Measurements from ENCODE around the gene NLRC3. TPM values are rescaled to one million over a fixed set of nuclear protein-coding genes. Genes with fewer than 3 reads are reported as not detected.
"Not testable (repeated sequence)": the region's sequence is repeated elsewhere in the genome, so short reads cannot be mapped to it uniquely, and the experiment has no call there.

Gene NLRC3
- total RNA-seq, 1 donor from 2014 or later = 0.04 TPM

DNA sequence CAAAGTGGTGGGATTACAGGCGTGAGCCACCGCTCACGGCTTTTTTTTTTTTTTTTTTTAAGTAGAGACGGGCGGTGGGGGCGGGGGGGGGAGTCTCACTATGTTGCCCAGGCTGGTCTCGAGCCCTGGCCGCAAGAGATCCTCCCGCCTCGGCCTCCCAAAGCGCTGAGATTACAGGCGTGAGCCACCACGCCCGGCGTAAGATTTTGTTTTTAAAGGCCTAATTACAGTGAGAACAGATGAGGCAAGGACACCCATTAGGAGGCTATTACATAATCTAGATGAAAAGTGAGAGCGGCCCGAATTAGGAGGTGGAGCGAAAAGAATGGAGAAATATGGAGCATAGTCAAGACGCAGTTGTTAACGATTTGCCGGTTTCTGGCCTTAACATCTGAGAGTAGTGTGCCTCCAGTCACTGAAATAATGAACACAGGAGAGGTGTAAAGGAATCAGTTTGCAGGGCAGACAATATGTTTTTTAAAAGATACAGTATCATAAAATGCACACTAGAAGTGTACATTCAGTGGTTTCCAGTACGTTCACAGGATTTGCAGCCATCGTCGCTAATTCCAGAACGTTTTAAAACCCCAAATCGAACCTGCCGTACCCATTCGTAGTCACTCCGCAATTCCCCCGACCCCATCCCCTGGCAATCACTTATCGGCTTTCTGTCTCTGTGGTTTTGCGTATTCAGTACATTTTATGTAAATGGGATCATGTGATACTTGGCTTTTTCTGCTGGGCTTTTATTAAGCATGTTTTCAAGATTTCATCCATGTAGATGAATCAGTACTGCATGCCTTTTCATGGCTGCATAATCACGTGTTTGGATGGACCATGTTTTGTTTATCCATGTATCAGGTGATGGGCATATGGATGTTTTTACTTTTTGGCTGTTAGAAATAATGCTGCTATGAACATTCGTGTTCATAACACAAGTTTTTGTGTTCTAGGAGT is 35.6 kb upstream of the NLRC3 start:
- H3K27me3 ChIP-seq (ENCODE audit: control insufficient read depth, insufficient read depth, low read length) = no peaks in the 10 kb centered on the region
- DNase-seq (ENCODE audit: low read depth) = no peak

DNA sequence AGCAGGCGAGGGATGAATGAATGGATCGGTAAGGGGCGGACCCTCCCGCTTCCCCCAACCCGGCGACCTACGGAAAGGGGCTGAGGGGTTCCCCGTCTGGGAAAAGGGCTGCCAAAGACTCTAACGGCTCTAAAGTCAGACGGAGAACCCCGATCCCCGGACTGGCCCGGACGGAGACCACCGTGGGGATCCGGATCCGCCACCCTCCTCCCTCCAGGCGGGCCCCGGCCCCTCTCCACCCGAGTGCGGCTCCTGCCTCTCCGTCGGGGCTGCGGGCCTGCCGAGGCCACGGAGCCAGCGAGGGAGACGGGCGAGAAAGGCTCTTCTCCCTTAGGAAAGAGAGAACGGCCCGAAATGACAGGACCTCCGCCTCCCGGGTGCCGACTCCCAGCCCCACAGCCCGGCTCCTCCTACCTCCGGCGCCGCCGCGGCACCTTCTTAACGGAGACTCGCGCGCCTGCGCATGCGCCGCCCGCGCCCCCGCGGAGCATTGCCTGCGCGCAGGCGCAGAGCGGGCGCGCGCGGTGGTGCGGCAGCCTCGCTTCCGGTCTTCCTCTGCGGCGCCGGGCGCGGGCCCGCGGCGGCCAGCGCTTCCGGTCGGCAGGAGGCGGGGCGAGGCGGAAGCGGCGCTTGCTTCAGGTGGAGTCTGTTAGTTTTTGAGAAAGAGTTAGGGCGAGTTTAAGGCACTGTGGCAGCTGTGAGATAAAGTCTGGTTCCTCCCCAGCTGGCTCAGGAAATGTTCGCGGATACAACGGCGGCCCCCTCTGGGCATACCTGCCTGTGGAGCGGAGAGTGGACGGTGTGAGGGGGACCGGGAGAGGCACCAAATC is 34.2 kb upstream of the NLRC3 start, which contains the start of gene SLX4:
Gene SLX4, minus strand, starts transcription at position 461 of the 830 bp plus-strand sequence. CDS start 2,642 bp downstream, outside the sequence.
- peak; percentile 52 for DNase-seq (ENCODE audit: low read depth)
- TF ChIP-seq, protein P1, sequence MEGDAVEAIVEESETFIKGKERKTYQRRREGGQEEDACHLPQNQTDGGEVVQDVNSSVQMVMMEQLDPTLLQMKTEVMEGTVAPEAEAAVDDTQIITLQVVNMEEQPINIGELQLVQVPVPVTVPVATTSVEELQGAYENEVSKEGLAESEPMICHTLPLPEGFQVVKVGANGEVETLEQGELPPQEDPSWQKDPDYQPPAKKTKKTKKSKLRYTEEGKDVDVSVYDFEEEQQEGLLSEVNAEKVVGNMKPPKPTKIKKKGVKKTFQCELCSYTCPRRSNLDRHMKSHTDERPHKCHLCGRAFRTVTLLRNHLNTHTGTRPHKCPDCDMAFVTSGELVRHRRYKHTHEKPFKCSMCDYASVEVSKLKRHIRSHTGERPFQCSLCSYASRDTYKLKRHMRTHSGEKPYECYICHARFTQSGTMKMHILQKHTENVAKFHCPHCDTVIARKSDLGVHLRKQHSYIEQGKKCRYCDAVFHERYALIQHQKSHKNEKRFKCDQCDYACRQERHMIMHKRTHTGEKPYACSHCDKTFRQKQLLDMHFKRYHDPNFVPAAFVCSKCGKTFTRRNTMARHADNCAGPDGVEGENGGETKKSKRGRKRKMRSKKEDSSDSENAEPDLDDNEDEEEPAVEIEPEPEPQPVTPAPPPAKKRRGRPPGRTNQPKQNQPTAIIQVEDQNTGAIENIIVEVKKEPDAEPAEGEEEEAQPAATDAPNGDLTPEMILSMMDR (IDR thresholded peaks at IDR 0.05; ENCODE audit: insufficient read depth, low read length, poor library complexity, severe bottlenecking) = no peak

More for the DNA sequence above, 35.6 kb upstream of the NLRC3 start:
- Histone ChIP-seq H3K36me3 (ENCODE audit: control insufficient read depth, insufficient read depth, low read length) (no peaks in the 10 kb centered on the region), H3K4me3 (ENCODE audit: low read depth, low read length) (peak overlapping the region; percentile 69)
- TF ChIP-seq, protein P1 (IDR thresholded peaks at IDR 0.05; ENCODE audit: insufficient read depth, low read length, poor library complexity, severe bottlenecking) = no peak

DNA sequence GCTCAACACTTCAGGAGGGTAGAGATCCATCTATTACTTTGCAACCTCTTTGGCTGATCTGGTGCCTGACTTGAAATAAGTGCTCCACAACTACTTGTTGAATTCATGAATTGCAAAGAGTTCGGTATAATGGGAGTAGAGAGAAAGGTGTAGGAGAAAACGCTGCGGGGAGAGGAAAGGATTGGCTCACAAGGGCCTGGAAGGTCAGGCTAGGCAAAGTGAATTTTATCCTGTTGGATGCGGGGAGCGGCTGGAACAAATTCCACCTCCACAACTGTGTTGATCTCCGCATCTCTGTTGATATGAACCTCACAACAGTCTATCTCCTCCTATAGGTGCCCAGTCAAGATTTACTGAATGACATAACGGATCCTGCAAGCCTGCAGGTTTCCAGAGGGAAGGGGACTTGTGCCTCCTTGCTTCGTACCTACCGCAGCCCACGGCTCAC is 33.5 kb upstream of the NLRC3 start:
- no peak for DNase-seq (ENCODE audit: low read depth)
- Histone ChIP-seq H3K4me3 (ENCODE audit: low read depth, low read length) (peak overlapping the region; percentile 62), H3K27me3 (ENCODE audit: control insufficient read depth, insufficient read depth, low read length) (no peaks in the 10 kb centered on the region), H3K36me3 (ENCODE audit: control insufficient read depth, insufficient read depth, low read length) (no peaks in the 10 kb centered on the region)
- TF ChIP-seq, protein P1 (IDR thresholded peaks at IDR 0.05; ENCODE audit: insufficient read depth, low read length, poor library complexity, severe bottlenecking) = no peak

More for the DNA sequence above, 34.2 kb upstream of the NLRC3 start, which contains the start of gene SLX4:
- Histone ChIP-seq H3K4me3 (ENCODE audit: low read depth, low read length) (peak within 1 kb of the TSS; percentile 69), H3K36me3 (ENCODE audit: control insufficient read depth, insufficient read depth, low read length) (no peaks in the 10 kb centered on the region), H3K27me3 (ENCODE audit: control insufficient read depth, insufficient read depth, low read length) (no peaks in the 10 kb centered on the region)

DNA sequence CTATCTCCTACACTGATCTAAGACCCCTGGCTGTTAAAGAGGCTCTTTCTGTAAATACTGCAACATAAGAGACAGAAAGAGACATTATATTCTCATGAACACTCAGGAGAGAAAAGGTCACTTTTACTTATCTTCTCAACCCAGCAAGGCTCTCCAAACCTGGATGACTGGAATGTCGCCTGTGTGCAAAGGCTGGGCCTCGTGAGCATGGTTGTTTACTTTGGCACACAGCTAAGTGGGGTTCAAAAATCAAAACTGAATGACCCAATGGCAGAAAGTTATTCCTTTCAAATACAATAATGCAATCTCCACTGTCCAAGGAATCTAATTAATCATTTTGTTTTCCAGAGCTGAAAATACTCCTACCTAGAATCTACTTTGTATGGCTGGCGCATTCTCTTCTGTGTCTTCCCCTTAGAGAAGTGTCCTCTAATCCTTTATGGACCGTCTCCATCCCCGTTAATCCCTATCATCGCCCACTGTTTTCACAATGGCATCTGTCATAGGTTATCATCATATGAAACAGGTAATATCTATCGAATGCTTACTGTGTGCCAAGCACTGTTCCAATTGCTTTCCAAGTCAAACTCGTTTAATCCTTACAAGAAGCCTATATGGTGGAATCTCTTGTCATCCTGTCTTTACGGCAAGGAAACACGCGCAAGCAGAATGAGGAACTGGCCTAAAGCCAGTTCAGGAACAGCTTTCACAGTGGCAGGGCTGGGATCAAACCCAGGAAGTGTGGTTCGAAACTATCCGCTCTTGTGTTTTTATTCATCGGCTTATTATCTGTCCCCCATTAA is 32.9 kb upstream of the NLRC3 start:
- TF ChIP-seq, protein P1 (IDR thresholded peaks at IDR 0.05; ENCODE audit: insufficient read depth, low read length, poor library complexity, severe bottlenecking) = no peak
- H3K36me3 ChIP-seq (ENCODE audit: control insufficient read depth, insufficient read depth, low read length) = no peaks in the 10 kb centered on the region
- no peak overlapping the region for H3K4me3 ChIP-seq (ENCODE audit: low read depth, low read length)
- DNase-seq (ENCODE audit: low read depth) = no peak
- H3K27me3 ChIP-seq (ENCODE audit: control insufficient read depth, insufficient read depth, low read length) = no peaks in the 10 kb centered on the region

DNA sequence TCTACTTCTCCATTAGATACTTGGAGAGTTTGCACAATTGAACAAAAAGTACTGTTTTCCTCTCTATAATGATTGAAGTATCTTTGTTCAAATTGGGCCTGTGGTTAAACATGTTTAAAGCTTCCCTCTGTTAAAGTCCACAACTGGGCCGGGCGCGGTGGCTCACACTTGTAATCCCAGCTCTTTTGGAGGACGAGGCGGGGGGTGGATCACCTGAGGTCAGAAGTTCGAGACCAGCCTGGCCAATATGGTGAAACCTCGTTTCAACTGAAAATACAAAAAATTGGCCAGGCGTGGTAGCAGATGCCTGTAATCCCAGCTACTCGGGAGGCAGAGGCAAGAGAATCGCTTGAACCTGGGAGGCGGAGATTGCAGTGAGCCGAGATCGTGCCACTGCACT is 31.8 kb upstream of the NLRC3 start:
- H3K27me3 ChIP-seq (ENCODE audit: control insufficient read depth, insufficient read depth, low read length); DNase-seq (ENCODE audit: low read depth); H3K36me3 ChIP-seq (ENCODE audit: control insufficient read depth, insufficient read depth, low read length); H3K4me3 ChIP-seq (ENCODE audit: low read depth, low read length): not testable (repeated sequence)

All from kidney epithelial cell (primary cell).